ENCODE data around the gene PGBD5. TPM values are rescaled to one million over a fixed set of nuclear protein-coding genes. Genes with fewer than 3 reads are reported as not detected.

The PGBD5 gene
- total RNA-seq, 2 experiments from 2014 or later = not detected

- intact Hi-C loops (cut with micrococcal nuclease) = no loop called here
Observed at GRCh38 chr1:230375780-230376179, 50.4 kb downstream of the PGBD5 start.

GRCh38 chr1:230375147-230375546, 51.0 kb downstream of the PGBD5 start:
- Mint-ChIP-seq H3K4me1 (ENCODE audit: low read depth) (no peaks in the 10 kb centered on the region), H3K36me3 (ENCODE audit: low read depth) (no peaks in the 10 kb centered on the region), H3K27me3 (peaks cover 8% of the 10 kb centered on the region), H3K4me3 (no peak overlapping the region), H3K27ac (no peak overlapping the region), H3K9me3 (peaks cover 10% of the 10 kb centered on the region)
- TF ChIP-seq CTCF (IDR thresholded peaks at IDR 0.05) = no peak
- POLR2A ChIA-PET = interaction anchor here (1.6 kb wide), 1 partner anchor 68 kb away, joined by 3 read pairs; no protein-coding TSS in a partner anchor
- CTCF ChIA-PET = no interaction called here
- DNase-seq (no peak), ATAC-seq (no peak)
- intact Hi-C loops (cut with micrococcal nuclease) = no loop called here

More at GRCh38 chr1:230375780-230376179, 50.4 kb downstream of the PGBD5 start:
- no peak for ATAC-seq
- TF ChIP-seq CTCF (IDR thresholded peaks at IDR 0.05) = no peak
- Mint-ChIP-seq H3K27ac (no peak overlapping the region), H3K4me1 (ENCODE audit: low read depth) (no peaks in the 10 kb centered on the region), H3K36me3 (ENCODE audit: low read depth) (no peaks in the 10 kb centered on the region), H3K27me3 (peaks cover 8% of the 10 kb centered on the region), H3K4me3 (no peak overlapping the region), H3K9me3 (peaks cover 10% of the 10 kb centered on the region)
- POLR2A ChIA-PET = interaction anchor here (1.6 kb wide), 1 partner anchor 68 kb away, joined by 3 read pairs; no protein-coding TSS in a partner anchor
- CTCF ChIA-PET = no interaction called here
- DNase-seq = no peak

- peaks cover 2% of the 10 kb centered on the region for H3K27me3 Mint-ChIP-seq
Observed at GRCh38 chr1:230371923-230372703, 54.0 kb downstream of the PGBD5 start.

GRCh38 chr1:230370109-230370508, 56.0 kb downstream of the PGBD5 start:
- no peak overlapping the region for H3K4me3 Mint-ChIP-seq
- ChIA-PET POLR2A (no interaction called here), CTCF (no interaction called here)
- no peaks in the 10 kb centered on the region for H3K9me3 Mint-ChIP-seq
- peaks cover 2% of the 10 kb centered on the region for H3K27me3 Mint-ChIP-seq
- intact Hi-C loops (cut with micrococcal nuclease) = no loop called here
- TF ChIP-seq CTCF (IDR thresholded peaks at IDR 0.05) = no peak
- ATAC-seq (no peak), DNase-seq (no peak)
- no peaks in the 10 kb centered on the region for H3K4me1 Mint-ChIP-seq (ENCODE audit: low read depth)
- no peaks in the 10 kb centered on the region for H3K36me3 Mint-ChIP-seq (ENCODE audit: low read depth)
- no peak overlapping the region for H3K27ac Mint-ChIP-seq

More at GRCh38 chr1:230371923-230372703, 54.0 kb downstream of the PGBD5 start:
- no peak for TF ChIP-seq CTCF (IDR thresholded peaks at IDR 0.05)
- H3K4me3 Mint-ChIP-seq = no peak overlapping the region
- DNase-seq = no peak
- ATAC-seq = no peak
- ChIA-PET CTCF (no interaction called here), POLR2A (no interaction called here)
- H3K27ac Mint-ChIP-seq = no peak overlapping the region
- no peaks in the 10 kb centered on the region for H3K9me3 Mint-ChIP-seq
- no peaks in the 10 kb centered on the region for H3K36me3 Mint-ChIP-seq (ENCODE audit: low read depth)
- intact Hi-C loops (cut with micrococcal nuclease) = no loop called here
- no peaks in the 10 kb centered on the region for H3K4me1 Mint-ChIP-seq (ENCODE audit: low read depth)

GRCh38 chr1:230368871-230369270, 57.3 kb downstream of the PGBD5 start:
- no peak for DNase-seq
- H3K4me3 Mint-ChIP-seq = no peak overlapping the region
- intact Hi-C loops (cut with micrococcal nuclease) = no loop called here
- no peak for TF ChIP-seq CTCF (IDR thresholded peaks at IDR 0.05)
- H3K9me3 Mint-ChIP-seq = no peaks in the 10 kb centered on the region
- POLR2A ChIA-PET = no interaction called here
- ATAC-seq = no peak
- H3K27me3 Mint-ChIP-seq = peaks cover 4% of the 10 kb centered on the region
- H3K36me3 Mint-ChIP-seq (ENCODE audit: low read depth) = no peaks in the 10 kb centered on the region
- H3K27ac Mint-ChIP-seq = no peak overlapping the region
- CTCF ChIA-PET = no interaction called here
- no peaks in the 10 kb centered on the region for H3K4me1 Mint-ChIP-seq (ENCODE audit: low read depth)
